Measurements from ENCODE around the gene ZIC4. TPM values are rescaled to one million over a fixed set of nuclear protein-coding genes. Genes with fewer than 3 reads are reported as not detected.

ZIC4 gene
- total RNA-seq, 1 donor from 2014 or later, result not detected

DNA sequence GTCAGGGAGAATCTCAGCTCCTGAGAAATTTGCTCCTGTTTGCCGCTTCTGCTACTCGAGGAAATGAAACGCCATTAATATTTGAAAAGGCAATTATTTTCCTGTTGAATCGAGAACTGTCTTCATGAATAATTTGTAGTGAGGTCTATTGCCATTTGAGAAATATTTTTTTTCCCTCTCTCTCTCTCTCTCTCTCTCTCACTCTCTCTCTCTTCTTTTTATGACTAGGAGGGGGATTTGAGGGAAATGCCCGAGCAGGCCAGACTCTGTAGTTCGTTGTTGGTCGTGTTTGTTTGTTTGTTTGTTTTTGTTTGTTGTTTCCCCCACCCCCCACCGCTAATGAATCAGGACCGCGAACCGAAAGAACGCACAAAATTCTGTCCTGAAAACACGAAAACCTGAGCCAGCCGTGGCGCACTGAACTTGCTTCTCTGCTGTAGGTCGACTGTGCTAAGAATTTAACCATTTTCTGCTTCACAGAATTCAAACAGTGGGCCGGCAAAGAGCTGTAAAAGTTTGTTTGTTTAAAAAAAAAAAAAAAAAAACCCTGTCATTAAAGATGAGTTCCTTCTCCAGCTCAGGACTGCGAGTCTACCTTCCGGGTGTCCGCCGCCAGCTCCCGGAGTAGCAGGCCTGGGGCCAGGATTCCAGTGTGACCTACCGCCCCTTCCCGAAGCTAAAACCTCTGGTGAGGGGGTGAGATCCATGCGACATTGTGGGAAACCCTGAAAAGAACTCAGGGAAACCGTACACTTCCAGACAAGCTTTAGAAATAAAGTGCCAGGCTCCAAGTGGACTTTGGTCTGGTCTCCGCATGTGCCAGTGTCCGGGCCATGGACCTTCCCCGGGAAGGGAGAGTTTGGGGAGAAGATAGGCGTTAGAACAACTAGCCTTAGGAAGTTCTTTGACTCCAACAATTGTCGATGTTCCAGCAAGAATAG lies 12.1 kb downstream of the ZIC4 start:
- intact Hi-C loops (cut with DNase I), result no loop called here

DNA sequence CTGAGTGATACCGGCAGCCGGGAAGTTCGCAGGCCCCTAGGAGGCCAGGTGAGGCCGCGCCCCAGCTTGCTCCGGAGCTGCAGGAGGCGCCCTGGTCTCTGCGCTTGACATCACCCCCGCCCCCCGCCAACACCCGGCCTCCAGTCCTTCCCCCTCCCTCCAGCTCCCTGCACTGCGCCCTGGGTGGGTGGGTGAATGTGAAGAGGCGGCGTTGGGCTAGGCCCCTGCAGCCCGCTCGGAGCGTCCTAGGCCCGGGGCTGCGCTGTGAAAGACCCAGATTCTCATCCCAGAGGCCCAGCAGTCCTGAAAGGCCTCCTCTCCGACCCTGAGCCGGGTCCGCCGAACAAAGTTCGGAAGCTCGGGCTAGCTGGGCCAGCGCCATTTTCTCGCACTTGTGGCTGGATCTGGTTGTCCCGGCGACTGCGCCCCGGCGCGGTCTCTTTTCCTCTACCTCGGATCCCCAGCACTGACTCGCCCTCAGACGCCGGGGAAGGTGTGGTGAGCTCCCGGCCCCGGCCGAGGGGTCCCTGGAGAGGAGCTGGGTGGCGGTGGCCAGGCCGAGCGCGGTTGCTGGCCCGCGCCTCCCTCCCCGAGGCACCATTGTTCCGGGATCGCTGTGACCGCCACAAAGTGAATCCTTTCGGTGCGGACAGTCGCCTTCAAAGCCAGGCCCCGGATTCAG lies 12.9 kb downstream of the ZIC4 start:
- no peak for DNase-seq (ENCODE audit: low spot score)
- intact Hi-C loops (cut with DNase I), result no loop called here

More for the DNA sequence above, 12.1 kb downstream of the ZIC4 start:
- DNase-seq (ENCODE audit: low spot score), result no peak

DNA sequence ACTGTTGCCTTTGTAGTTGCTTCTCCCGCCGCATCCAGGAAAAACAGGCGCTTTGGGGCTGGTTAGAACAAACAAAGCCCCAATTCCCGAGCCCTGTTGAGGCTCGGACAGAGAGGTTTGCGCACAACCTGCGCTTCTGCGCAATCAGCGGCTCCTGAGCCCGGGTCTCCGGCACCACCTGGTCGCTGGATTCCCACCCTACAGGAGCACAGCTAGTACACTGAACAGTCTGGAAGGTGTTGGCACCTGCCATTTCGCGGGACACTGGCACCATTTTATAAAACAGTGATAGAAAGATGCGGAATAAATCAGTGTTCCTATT lies 13.8 kb downstream of the ZIC4 start:
- intact Hi-C loops (cut with DNase I), result no loop called here
- DNase-seq (ENCODE audit: low spot score), result no peak

DNA sequence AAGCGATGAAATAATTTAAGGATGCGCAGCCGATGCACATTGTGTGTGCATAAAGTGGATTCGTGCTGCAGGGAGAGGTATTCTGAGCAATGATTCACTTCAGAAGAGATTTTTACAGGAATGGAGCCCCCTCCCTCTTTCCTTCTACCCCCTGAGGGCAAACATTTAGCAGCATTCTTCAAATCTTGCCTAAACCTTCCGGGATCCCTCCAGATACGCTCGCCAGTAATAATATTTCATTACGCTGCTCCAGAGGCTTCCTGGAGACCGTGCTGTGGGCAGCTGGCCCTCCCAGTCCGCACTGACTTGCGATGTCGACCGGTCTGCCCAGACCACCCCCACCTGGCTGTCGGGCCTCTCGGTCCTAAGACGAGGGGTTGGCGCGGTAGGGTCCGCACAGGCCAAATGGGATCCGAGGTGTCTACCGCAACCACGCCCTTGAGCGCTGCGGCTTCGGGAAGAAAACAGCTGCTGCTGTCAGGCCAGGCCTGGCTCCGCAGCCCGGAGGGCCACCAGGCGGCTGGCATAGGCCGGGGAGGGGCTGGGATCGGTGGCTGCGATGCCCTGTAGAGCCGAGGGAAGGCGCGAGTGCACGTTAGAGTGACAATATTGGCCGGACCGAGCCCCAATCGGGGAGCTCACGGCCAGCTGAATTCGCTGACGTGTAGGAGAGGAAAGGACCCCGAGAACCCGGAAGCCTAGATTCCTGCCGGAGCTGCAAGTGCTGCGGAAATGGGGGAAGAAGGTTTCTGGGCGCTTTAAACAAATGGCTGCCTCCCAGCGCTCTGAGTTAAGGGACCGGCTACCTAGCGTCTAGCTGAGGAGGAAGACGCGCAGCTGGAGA lies 14.3 kb downstream of the ZIC4 start:
- intact Hi-C loops (cut with DNase I), result no loop called here
- DNase-seq (ENCODE audit: low spot score), result no peak

DNA sequence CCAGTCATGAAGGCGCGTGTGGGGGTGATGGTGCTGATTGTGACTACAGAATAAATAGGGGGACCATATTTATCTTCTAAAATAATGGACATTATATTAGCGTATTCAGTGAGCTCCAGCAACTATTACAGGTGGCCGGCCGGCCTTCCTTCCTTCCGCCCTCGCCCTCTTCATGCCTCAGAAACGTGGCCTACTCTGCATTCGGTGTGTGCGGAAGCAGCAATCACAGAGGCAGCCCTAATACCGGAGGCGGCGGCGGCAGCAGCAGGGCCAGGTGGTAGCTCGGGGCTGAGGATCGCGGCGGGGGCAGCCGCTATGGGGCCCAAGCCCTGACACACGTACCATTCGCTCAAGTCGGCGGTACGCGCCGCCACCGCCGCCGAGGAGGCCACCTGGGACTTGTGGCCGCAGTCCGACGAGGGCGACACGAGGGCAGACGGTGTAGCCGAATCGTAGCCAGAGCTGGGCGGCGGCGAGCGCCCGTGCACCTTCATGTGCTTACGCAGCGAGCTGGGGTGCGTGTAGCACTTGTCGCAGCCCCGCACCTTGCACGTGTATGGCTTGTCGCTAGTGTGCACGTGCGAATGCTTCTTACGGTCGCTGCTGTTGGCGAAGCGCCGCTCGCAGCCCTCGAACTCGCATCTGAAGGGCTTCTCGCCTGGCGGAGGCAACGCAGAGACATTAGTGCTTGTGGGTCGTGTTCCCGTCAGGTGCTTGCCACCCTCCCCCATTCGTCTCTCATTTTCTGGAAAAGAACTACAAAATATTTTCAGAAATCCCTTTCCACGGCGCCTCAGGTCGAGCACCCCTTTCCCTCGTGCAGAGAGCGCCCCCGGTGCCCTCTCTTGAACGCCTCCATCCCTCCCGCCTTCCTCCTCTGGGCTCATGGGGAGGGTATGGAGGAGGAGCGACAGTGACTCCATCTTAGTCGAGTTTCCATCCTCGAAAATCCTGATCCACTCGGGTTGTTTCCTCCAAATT lies 15.5 kb downstream of the ZIC4 start:
- no peak for DNase-seq (ENCODE audit: low spot score)
- intact Hi-C loops (cut with DNase I), result no loop called here

DNA sequence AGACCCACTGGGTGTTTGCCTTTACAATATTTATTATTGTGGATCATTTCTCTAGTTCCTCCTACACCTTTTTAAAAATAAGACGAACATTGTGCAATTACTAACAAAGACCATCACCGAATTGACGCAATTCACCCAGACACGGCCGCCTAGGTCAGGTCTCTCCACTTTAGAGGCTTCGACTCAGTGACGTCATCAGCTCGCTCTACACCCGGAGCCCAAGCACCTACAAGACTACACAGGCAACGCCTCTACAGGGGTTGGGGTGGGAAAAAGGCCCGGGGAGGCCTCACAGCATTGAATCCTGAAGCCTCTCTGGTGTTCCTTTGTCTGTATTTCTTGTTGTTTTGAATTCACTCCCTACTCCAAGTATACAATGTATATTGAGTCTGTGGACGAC lies 16.6 kb downstream of the ZIC4 start:
- intact Hi-C loops (cut with DNase I), result no loop called here

DNA sequence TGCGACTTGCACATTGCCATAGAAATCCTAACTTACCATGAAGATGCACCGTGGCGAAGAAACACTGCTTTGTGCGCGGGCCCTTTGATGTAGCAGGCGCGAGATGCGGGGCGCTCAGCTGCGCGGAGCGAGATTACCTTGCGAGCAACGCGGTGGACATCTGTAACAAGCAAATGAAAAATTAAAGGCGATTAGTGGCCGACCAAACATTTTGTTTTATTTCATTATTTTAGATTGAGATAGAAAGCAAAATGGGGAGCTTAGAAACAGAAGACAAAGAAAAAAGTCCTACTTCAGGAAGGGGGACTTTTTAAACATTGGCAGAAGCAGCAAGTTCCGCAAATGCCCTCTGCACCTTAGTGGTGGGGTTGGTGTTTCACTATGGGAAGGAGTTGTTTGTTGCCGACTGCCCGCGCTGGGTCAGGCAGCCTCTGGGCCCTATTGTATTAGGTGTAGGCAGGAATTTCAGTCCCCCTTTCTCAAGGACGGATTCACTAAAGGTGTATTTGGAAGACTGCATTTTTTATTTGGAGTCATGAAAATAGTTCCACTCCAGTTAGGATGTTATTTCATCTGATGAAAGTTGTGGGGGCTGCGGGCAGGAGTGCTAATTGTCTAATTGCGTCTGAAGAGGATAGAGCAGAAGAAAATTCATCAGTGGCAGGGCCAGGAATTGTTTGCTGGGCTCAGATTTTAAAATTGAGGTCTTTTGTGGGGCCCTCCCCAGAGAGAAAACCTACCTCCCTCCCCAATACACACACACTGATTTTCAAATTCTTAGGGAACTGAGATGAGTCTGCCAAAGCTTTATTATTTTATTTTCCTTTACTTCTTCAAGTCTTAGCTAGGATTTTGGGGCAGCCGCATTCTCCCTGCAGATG lies 17.4 kb downstream of the ZIC4 start:
- no peak for DNase-seq (ENCODE audit: low spot score)
- intact Hi-C loops (cut with DNase I), result no loop called here

More for the DNA sequence above, 16.6 kb downstream of the ZIC4 start:
- no peak for DNase-seq (ENCODE audit: low spot score)

DNA sequence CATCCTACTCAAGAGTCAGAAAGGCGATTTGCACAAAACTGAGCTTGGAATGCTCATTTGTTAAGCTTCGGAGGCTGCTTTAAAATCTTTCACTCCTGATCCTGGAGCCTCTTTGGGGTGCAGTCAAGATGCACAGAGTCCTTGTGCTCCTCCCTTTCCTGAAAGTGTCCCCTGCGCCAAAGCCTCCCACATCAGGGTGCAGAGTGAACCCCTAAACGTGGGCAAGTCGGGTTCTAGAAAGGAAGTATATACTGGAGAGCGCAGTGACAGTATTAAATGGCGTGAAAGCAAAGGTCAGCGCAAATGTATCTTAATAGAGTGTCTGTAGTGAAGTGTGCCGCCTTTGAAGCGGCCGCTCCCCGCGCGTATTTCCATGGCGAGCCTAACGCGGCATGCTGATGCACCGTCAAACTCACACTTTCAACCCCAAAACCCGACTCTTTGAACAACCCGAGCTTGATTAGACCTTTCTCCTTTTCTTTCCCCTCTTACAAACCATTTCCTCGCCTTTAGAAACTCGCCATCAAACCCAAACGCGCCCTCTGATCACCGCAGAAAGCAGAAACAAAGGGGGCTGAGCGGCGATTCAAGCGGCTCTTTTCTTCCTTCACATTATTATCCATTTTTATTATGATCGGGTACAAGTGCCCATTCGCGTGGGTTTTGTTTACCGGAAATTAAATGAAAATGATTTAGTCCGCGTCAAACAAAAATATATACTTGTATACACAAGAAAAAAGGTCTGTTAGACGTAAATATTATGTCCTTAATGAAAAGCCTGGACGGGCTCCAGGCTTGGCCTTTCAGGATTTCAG lies 18.3 kb downstream of the ZIC4 start:
- DNase-seq (ENCODE audit: low spot score), result no peak
- intact Hi-C loops (cut with DNase I), result no loop called here

DNA sequence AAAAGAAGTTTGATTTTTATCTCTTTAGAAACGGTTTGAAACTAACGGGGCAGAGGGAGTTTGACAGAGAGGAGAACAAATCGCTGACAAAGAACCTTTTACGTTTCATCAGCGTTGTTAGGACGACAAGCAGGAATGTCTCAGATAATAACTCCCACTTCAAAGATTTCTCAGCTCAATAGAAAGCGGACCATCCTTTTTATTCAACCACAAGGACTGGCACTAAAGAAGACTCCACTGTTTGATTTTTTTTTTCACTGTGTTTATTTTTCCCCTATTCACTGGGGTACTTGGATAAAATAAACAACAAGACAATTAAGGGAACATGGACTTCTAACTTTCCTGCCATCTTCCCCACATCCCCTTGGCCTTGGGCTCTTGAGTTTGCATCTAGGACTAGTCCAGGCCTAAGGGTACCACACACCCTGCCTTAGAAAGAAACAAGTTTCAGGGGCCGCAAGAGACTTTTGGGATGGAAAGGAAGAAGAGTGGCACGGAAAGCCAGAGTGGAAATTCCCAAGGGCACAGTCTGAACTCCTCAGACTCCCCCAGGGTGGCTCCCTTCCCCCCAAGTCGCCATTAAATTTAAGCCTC lies 19.0 kb downstream of the ZIC4 start:
- intact Hi-C loops (cut with DNase I), result no loop called here
- no peak for DNase-seq (ENCODE audit: low spot score)

DNA sequence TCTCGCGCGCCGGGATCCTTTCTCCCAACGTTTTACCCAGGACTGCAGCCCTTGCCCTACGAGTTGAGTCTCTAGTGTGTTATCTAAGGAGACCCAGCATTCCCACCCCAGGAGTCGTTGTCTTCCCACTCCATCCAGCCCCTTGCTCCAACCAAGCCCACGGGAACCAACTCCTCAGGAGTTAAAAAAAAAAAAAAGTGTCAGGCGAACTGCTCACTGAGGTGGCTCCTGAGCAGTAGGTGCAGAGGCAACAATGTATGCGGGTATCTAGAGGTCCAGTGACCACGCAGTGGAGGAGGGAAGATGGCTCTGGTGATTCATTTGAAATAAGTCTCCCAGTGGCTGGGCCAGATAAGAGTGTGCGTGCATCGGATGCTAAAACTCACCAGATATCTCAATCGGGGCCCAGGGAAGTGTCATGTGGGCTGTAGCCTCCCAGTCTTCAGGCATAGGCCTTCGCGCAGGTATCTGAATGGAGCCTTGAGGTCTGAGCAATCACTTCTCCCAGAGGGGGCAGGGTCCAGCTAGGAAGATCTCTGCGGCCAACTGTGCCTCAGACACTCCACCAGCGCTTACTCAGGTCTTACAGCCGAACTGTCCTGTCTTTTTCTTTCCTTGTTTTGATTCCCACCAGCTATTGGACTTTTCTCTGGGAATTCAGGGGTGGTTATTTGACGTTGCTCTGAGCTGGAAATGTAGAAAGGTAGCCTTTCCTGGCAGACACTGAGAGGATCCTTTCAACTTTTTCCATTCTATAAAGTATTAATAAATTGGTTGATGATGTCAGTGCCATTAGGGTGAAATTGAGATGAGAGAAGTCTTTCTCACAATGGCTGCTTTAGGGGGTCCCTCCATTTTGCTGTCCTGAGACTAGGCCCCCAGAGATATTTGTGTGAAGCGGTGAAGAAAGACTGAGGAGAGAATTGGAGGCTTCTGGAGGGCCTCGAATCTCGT lies 21.0 kb downstream of the ZIC4 start:
- no peak for DNase-seq (ENCODE audit: low spot score)
- intact Hi-C loops (cut with DNase I), result no loop called here

DNA sequence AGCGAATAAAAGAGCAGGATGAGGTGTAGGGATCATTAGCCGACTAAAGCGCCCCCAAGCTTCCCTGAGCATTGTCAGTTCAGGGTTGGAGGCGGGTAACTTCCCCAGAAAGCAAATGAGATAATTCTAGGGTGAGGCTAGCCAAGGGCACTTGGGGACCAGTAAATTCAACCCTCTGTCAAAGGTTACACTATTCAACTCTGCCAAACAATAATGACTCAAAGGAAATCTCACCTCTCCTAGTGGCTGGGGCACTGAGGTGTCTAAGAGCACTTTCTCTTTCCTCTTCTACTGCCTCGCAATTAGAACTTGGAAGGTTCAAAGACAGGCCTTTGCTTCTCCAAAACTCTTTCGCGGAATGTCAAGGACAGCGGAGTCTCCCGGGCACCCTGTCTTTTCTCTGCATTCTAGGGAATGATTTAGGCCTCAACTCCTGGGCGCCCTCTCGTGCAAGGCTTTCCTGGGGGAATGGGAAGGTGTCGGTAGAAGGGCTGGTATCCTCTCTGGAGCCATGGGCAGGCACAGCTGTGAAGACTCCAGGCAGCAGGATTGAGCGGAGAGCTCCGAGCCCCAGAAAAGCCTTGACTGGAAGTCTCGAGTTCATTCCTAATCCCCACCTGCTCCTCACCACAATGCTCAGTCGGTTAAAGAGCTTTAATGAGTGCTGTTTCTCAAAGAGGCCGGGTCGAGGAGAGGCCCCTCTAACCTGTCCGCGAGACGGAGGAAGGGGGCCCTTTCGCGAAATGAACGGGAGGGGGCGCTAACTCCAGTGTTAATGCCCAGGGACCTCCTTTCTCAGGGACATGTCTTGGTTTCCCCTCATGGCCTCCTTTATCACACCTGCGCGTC lies 21.9 kb downstream of the ZIC4 start:
- no peak for DNase-seq (ENCODE audit: low spot score)
- intact Hi-C loops (cut with DNase I), result no loop called here

DNA sequence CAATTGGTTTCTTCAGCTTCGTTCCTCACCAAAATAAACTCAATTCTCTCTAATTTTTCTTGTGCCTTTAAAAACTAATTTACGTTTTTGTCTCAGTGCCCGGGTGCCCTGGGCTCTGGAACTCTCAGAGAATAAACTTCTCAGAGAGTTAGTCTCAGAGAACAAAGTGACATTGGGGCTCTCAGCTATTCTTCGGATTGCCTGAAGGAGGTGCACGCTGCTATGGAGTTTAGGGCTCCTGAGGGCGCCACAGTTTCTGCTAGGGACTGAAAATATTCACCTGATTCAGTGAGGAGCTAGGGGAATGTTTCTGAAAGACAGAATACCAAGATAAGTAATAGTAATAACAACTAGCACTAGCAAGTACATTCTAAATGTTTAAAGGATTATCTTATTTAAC lies 22.7 kb downstream of the ZIC4 start:
- DNase-seq (ENCODE audit: low spot score), result no peak
- intact Hi-C loops (cut with DNase I), result no loop called here

DNA sequence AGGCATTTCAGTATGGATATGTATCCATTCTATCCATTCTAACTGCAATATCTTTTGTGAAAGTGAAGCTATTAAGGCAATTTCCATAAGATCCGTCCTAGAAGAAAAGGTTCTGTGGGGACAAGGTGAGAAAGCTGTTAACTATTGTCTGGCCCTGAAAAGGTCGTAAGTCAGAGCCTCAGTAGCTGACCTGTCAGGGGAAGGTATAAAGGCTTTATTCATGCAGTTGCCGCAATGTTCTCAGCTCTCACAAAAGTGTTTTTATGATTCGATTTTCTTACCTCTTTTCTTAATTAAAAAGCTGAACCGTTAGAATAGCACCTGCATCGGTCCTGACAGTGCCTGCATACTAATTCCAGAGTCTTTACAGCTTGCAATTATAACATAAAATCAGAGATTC lies 24.7 kb downstream of the ZIC4 start:
- no peak for DNase-seq (ENCODE audit: low spot score)
- intact Hi-C loops (cut with DNase I), result no loop called here

DNA sequence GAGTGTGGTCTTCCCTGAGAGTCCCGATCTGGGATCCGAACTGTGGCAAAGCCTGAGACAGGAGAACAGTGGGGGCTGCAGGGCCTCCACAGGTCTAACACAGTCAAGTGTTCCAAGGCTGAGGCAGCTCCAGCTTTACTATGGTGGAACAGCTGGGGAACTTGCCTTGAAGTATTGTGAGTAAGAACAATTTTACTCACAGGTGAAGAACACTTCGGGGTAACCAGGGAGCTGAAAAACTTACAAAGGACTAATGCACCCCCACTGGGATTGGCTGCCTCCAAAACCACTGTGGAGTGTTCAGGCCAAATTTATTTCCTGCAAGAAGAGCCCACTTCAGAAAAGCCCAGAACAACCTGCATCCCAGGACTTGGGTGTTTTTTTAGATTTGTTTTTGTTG lies 25.4 kb downstream of the ZIC4 start:
- intact Hi-C loops (cut with DNase I), result no loop called here
- no peak for DNase-seq (ENCODE audit: low spot score)

DNA sequence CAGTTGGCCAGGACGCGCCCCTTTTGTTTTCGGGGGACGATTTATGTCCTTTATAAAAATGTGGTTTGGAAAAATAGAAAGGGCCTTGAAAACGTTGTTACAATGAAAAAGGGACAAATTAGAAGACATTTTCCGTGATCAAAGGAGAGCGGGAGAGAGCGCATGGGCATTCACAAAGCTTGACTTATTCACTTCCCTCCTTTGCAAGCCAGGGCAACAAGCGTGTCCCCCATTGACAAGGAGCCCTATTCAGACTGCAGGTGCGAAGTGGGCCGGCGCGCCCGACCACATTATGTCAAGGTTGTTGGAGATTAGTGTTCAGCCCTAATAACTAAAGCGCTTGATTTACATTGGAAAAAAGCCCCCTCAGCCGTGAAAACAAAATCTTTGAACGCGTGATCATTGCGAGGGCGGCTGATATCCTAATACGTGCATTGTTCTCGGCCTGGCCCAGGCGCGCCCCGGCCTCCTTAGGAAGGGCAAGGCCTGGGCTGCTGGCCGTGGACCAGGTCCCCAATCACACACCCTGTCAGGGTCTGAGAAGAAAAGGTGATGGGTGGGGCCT lies 25.9 kb downstream of the ZIC4 start:
- intact Hi-C loops (cut with DNase I), result no loop called here
- no peak for DNase-seq (ENCODE audit: low spot score)

All from cardiac septum (tissue), 1 donor.